Measurements from ENCODE around the gene HOTAIR.

- no peak for TF ChIP-seq EZH2 (IDR thresholded peaks at IDR 0.05; ENCODE audit: borderline replicate concordance, low read depth, low read length, severe bottlenecking)
- TF ChIP-seq POLR2AphosphoS5 (IDR thresholded peaks at IDR 0.05; ENCODE audit: insufficient read depth, low read depth, low read length), result no peak
Measured at GRCh38 chr12:54017027-54017788, 42.5 kb upstream of the HOTAIR start.
